Transverse colon (tissue), 3 donors: ENCODE measurements around the gene KCNE5.

Source experiments
- CTCF ChIP-seq, 5 experiments: fragments of 200-600 bp in 3 of 5; fragments of 450-650 bp in 2 of 5; sonication (generic) in 3 of 5; IDR thresholded peaks; 1 replicate in 2 of 5; 2 replicates in 3 of 5; pipeline ENCODE4 v1.5.1; 2016 to 2017; ENCODE audit warnings: antibody characterized with exemption in 5 of 5, inconsistent platforms in 3 of 5, mild to moderate bottlenecking in 2 of 5, moderate library complexity in 1 of 5
- EP300 ChIP-seq: sonication (generic); formaldehyde crosslinking; IDR thresholded peaks from one replicate; pipeline ENCODE4 v1.6.1; 2017; ENCODE audit warnings: antibody characterized with exemption, low read depth
- POLR2A ChIP-seq: fragments of 450-650 bp; IDR thresholded peaks from one replicate; pipeline ENCODE4 v1.6.1; 2016; ENCODE audit warnings: antibody characterized with exemption, mild to moderate bottlenecking, moderate library complexity

GRCh38 chrX:109656774-109657173, 31.8 kb upstream of the KCNE5 start:
- TF ChIP-seq CTCF (IDR thresholded peaks at IDR 0.05): no peak
- TF ChIP-seq POLR2A: no peak
- TF ChIP-seq EP300: no peak
